ENCODE data around the gene OMP.

GRCh38 chr11:77108436-77108835 is 5.8 kb downstream of the OMP start:
- TF ChIP-seq, protein P1, sequence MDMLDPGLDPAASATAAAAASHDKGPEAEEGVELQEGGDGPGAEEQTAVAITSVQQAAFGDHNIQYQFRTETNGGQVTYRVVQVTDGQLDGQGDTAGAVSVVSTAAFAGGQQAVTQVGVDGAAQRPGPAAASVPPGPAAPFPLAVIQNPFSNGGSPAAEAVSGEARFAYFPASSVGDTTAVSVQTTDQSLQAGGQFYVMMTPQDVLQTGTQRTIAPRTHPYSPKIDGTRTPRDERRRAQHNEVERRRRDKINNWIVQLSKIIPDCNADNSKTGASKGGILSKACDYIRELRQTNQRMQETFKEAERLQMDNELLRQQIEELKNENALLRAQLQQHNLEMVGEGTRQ (IDR thresholded peaks at IDR 0.05; ENCODE audit: low read depth, low read length) = no peak
- TF ChIP-seq CTCF (conservative IDR thresholded peaks at IDR 0.05; ENCODE audit: low read depth, low read length) = no peak
- no peak for TF ChIP-seq RCOR1 (IDR thresholded peaks at IDR 0.05; ENCODE audit: insufficient replicate concordance, low read length)
- TF ChIP-seq POLR2A (IDR thresholded peaks at IDR 0.05; ENCODE audit: low read depth, low read length) = no peak
- TF ChIP-seq RFX5 (IDR thresholded peaks at IDR 0.05; ENCODE audit: low read depth, low read length) = no peak
- no peak for TF ChIP-seq MAFK (IDR thresholded peaks at IDR 0.05; ENCODE audit: low read depth, low read length)

Data from IMR-90 (cell line).